IPS-18a (cell line): ENCODE measurements around the gene ROPN1L.
"Not testable (repeated sequence)": the region's sequence is repeated elsewhere in the genome, so short reads cannot be mapped to it uniquely, and the experiment has no call there.

Experiments
- H3K27ac ChIP-seq: one replicate; pipeline ENCODE4 v1.5.1; 2013; ENCODE audit warnings: low read length
- H3K27me3 ChIP-seq: one replicate; pipeline ENCODE4 v1.6.1; 2013; ENCODE audit warnings: mild to moderate bottlenecking, low read length; ENCODE audit not compliant: control insufficient read depth, insufficient read depth
- H3K36me3 ChIP-seq: one replicate; pipeline ENCODE4 v1.6.1; 2013; ENCODE audit warnings: low read depth, low read length; ENCODE audit not compliant: control insufficient read depth
- H3K4me1 ChIP-seq: one replicate; pipeline ENCODE4 v1.6.1; 2013; ENCODE audit warnings: low read depth, low read length; ENCODE audit not compliant: control insufficient read depth
- H3K4me3 ChIP-seq: one replicate; pipeline ENCODE4 v1.5.1; 2013; ENCODE audit warnings: low read length
- H3K9ac ChIP-seq: one replicate; pipeline ENCODE4 v1.6.1; 2013; ENCODE audit warnings: mild to moderate bottlenecking, low read length, moderate library complexity
- H3K9me3 ChIP-seq: one replicate; pipeline ENCODE4 v1.6.1; 2013; ENCODE audit warnings: low read depth, low read length; ENCODE audit not compliant: control insufficient read depth

ROPN1L gene

DNA sequence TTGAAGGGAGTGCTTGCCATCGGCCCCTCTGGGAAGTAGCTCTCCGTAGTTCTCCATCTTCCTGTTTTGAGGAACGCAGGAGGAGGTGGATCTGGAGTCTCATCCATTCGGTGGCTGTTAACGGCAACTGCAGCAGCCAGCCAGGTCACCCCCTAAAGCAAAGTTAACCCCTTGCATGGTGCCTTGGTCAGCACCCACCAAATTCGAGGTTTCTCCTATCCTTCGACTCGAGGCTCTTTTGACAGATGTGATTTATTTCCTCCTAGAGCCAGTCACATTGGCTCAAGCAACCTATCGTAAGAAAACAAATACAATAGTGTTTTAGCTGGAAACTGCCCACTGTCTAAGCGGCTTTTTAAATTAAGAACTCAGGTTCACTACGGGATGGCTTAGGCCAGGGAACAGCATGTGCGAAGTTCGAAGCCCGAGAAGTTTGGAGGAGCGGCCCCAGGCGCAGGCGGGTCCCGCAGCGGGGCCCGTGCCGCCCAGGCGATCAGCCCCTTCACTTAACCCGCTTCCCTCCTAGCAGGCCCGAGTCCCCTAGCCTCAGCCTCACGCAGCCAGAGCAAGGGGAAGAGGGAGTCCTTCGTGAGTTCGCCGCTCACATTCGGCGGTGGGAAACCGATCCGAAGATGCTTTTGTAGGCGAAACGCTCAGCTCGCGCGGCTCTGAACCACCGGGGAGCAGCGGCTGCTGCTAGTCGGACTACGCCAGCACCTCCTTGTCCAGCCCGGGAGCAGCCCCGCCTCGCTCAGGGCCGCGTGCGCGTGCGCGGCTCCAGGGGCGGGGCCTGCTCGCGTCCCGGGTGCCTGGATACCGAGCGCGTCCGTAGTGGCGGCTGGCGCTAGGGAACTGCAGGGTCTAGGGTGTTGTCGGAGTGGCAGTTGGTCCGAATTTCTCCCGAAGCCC, at the start of gene ROPN1L:
Gene ROPN1L, plus strand, starts transcription at position 797 of the 909 bp plus-strand sequence. CDS start 289 bp downstream, outside the sequence.
- peak within 1 kb of the TSS; percentile 83 for H3K4me3 ChIP-seq
- peaks cover 5% of the 10 kb centered on the region for H3K4me1 ChIP-seq
- H3K27ac ChIP-seq = no peak within 1 kb of the TSS
- H3K9ac ChIP-seq = peak within 1 kb of the TSS; percentile 29
- peaks cover 36% of the 10 kb centered on the region for H3K27me3 ChIP-seq
- H3K9me3 ChIP-seq = no peaks in the 10 kb centered on the region
- H3K36me3 ChIP-seq = peaks cover 4% of the 10 kb centered on the region

DNA sequence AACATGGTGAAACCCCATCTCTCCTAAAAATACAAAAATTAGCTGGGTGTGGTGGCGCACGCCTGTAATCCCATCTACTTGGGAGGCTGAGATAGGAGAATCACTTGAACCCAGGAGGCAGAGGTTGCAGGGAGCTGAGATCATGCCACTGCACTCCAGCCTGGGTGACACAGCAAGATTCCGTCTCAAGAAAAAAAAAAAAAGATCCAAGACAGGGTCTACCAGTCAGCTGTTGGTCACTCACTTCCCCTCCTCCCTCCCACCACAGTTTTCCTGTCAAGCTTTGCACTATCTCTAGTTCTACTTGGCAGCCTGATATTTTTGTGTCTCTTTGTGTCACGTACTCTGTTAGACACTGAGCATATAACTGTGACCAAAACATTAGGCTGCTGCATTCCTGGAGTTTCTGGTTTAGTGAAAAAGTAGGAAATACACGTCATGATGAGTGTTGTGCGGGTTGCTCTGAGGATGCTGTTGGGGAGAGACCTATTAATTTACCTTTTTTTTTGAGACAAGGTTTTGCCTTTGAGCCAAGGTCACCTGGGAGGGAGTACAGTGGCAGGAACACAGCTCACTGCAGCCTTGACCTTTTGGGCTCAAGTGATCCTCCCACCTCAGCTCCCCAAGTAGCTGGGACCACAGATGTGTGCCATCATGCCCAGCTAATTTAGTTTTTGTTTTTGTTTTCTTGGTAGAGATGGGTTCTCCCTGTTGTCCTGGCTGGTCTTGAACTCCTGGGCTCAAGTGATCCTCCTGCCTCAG, 48.9 kb upstream of the ROPN1L start:
- H3K9ac ChIP-seq, H3K27ac ChIP-seq, H3K4me3 ChIP-seq, H3K27me3 ChIP-seq, H3K9me3 ChIP-seq, H3K4me1 ChIP-seq: not testable (repeated sequence)
- peaks cover 59% of the 10 kb centered on the region for H3K36me3 ChIP-seq

DNA sequence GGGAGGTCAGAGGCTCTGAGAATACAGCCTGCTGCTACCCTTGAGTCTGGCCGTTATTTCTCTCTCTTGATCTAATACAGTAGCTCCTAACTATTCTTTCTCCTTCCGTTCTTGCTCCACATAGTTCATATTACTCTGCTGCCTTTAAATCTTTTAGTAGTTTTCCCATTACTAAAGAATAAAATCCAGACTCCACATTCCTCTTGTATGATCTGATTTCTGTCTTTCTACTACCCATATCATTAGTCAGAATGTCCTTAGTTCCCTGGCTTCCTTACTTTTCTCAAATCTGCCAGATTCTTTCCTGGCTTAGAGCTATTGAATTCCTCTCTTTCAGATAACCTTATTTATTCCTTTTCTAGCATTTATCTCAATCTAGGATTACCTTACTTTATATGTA, 48.2 kb upstream of the ROPN1L start:
- no peaks in the 10 kb centered on the region for H3K4me1 ChIP-seq
- H3K9ac ChIP-seq = no peak overlapping the region
- peaks cover 61% of the 10 kb centered on the region for H3K36me3 ChIP-seq
- no peak overlapping the region for H3K4me3 ChIP-seq
- H3K9me3 ChIP-seq = no peaks in the 10 kb centered on the region
- no peaks in the 10 kb centered on the region for H3K27me3 ChIP-seq
- H3K27ac ChIP-seq = no peak overlapping the region

- no peaks in the 10 kb centered on the region for H3K4me1 ChIP-seq
- H3K27me3 ChIP-seq = no peaks in the 10 kb centered on the region
- no peak overlapping the region for H3K4me3 ChIP-seq
- peaks cover 51% of the 10 kb centered on the region for H3K36me3 ChIP-seq
- no peak overlapping the region for H3K27ac ChIP-seq
- H3K9me3 ChIP-seq = no peaks in the 10 kb centered on the region
- H3K9ac ChIP-seq = no peak overlapping the region
Observed at GRCh38 chr5:10396552-10396951, 45.1 kb upstream of the ROPN1L start.

DNA sequence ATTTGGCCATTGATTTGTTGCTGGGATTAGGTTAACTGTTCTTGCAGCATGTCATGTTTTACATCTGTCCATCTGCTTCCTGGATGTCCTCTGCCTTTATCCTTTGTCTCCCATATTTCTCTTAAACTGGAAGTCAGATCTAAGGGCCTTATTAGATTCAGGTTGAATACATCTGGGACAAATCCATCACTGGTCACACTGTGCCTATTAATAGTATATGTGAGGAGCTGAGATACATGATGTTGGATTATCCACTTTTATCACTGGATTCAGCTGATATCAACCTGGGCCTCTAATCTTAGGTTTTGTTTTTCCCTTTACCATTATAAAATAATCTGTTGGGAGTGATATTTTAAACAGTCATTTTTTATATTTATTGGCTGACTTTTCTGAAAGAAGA, 41.8 kb upstream of the ROPN1L start:
- Histone ChIP-seq H3K27me3 (no peaks in the 10 kb centered on the region), H3K9me3 (no peaks in the 10 kb centered on the region), H3K4me1 (no peaks in the 10 kb centered on the region), H3K27ac (no peak overlapping the region), H3K9ac (no peak overlapping the region), H3K36me3 (peaks cover 50% of the 10 kb centered on the region), H3K4me3 (no peak overlapping the region)

GRCh38 chr5:10400411-10400810, 41.3 kb upstream of the ROPN1L start:
- Histone ChIP-seq H3K27me3 (no peaks in the 10 kb centered on the region), H3K9me3 (no peaks in the 10 kb centered on the region), H3K36me3 (peaks cover 51% of the 10 kb centered on the region), H3K27ac (no peak overlapping the region), H3K4me1 (no peaks in the 10 kb centered on the region), H3K4me3 (no peak overlapping the region), H3K9ac (no peak overlapping the region)

GRCh38 chr5:10400831-10401230, 40.8 kb upstream of the ROPN1L start:
- Histone ChIP-seq H3K27ac (no peak overlapping the region), H3K4me1 (no peaks in the 10 kb centered on the region), H3K9me3 (no peaks in the 10 kb centered on the region), H3K36me3 (peaks cover 51% of the 10 kb centered on the region), H3K27me3 (no peaks in the 10 kb centered on the region), H3K9ac (no peak overlapping the region), H3K4me3 (no peak overlapping the region)

DNA sequence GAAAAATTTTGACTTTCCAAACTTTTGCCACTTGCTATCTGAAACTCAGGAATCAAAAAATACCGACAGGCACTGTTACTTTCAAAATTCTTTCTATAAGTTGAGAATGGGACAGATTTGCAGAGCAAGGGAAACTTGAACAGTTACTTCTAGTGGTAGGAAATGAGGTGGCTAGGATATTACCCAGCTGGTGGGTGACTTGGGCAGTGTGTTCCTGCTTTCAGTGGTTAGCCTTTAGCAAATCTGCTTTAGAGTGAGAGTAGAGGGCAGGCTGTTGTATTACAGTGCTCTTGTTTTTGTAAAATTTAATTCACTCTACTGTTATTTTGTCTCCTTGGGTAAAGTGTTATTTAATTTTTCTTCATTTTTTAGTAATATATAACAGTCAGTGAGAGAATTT, 40.2 kb upstream of the ROPN1L start:
- no peak overlapping the region for H3K27ac ChIP-seq
- no peak overlapping the region for H3K4me3 ChIP-seq
- H3K9me3 ChIP-seq = no peaks in the 10 kb centered on the region
- no peak overlapping the region for H3K9ac ChIP-seq
- H3K27me3 ChIP-seq = no peaks in the 10 kb centered on the region
- H3K36me3 ChIP-seq = peaks cover 55% of the 10 kb centered on the region
- H3K4me1 ChIP-seq = no peaks in the 10 kb centered on the region

GRCh38 chr5:10403829-10404228, 37.9 kb upstream of the ROPN1L start:
- no peaks in the 10 kb centered on the region for H3K4me1 ChIP-seq
- H3K4me3 ChIP-seq = no peak overlapping the region
- no peaks in the 10 kb centered on the region for H3K27me3 ChIP-seq
- H3K36me3 ChIP-seq = peaks cover 54% of the 10 kb centered on the region
- no peaks in the 10 kb centered on the region for H3K9me3 ChIP-seq
- H3K27ac ChIP-seq = no peak overlapping the region
- H3K9ac ChIP-seq = no peak overlapping the region

DNA sequence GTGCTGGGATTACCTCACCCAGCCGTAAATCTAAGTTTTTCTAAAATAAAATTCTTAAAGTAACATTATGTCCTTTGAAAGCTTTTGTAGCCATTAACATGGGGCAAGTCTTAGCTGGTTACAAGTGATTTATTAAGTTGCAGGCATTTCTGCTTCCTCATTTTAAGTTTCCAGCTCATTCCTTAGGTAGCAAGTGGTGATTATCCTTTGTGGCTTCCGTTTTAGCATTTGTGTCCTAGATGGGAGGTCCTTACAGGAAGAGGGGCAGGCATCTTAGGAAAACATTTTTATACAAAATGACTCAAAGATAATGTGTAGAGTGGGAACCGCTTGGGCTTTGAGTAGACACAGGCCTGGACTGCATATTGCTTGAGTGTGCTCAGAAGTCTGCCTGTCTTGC, 35.0 kb upstream of the ROPN1L start:
- no peaks in the 10 kb centered on the region for H3K27me3 ChIP-seq
- H3K9me3 ChIP-seq = no peaks in the 10 kb centered on the region
- no peak overlapping the region for H3K9ac ChIP-seq
- no peak overlapping the region for H3K4me3 ChIP-seq
- peaks cover 76% of the 10 kb centered on the region for H3K36me3 ChIP-seq
- no peak overlapping the region for H3K27ac ChIP-seq
- no peaks in the 10 kb centered on the region for H3K4me1 ChIP-seq

DNA sequence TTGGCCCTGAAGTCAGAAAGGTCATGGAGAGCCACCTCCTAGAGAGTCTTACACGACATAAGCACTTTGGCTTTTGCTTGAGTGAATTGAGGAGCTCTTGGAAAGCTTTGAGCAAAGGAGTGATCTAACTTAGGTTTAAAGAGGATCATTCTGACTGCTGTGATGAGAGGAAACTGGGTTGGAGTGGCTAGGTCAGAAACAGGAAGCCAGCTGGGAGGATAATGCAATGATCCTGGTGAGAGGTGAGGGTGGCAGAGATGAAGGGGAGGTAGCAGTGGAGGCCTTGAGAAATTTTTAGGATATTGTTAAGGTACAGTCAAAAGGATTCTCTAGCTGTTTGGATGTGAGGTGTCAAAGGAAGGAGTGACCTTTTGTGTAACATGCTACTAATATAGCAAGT, 32.2 kb upstream of the ROPN1L start:
- H3K9ac ChIP-seq = no peak overlapping the region
- no peaks in the 10 kb centered on the region for H3K9me3 ChIP-seq
- no peak overlapping the region for H3K4me3 ChIP-seq
- no peaks in the 10 kb centered on the region for H3K27me3 ChIP-seq
- peaks cover 84% of the 10 kb centered on the region for H3K36me3 ChIP-seq
- H3K27ac ChIP-seq = no peak overlapping the region
- H3K4me1 ChIP-seq = no peaks in the 10 kb centered on the region
